IPS-18c (cell line): ENCODE data around the gene KISS1.
"Not testable (repeated sequence)": the region's sequence is repeated elsewhere in the genome, so short reads cannot be mapped to it uniquely, and the experiment has no call there.

Experiments used
- H3K4me3 ChIP-seq: 2 replicates; pipeline ENCODE4 v1.7.0; 2013; ENCODE audit warnings: low read depth, mild to moderate bottlenecking, low read length, moderate library complexity; ENCODE audit not compliant: insufficient read depth
- H3K9me3 ChIP-seq: one replicate; pipeline ENCODE4 v1.6.1; 2013; ENCODE audit warnings: mild to moderate bottlenecking, low read length, moderate library complexity; ENCODE audit not compliant: control insufficient read depth, insufficient read depth

KISS1 gene, protein sequence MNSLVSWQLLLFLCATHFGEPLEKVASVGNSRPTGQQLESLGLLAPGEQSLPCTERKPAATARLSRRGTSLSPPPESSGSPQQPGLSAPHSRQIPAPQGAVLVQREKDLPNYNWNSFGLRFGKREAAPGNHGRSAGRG

GRCh38 chr1:204196068-204196795 lies at the start of gene KISS1:
TSS of gene KISS1 (minus strand) at chr1:204196491. CDS start at chr1:204192876, 3,615 bp downstream.
- Histone ChIP-seq H3K9me3 (no peaks in the 10 kb centered on the region), H3K4me3 (no peak within 1 kb of the TSS)

- Histone ChIP-seq H3K4me3 (no peak overlapping the region), H3K9me3 (no peaks in the 10 kb centered on the region)
These were observed 46.6 kb upstream of the KISS1 start for GRCh38 chr1:204242920-204243319.

GRCh38 chr1:204241914-204242313 lies 45.6 kb upstream of the KISS1 start:
- H3K4me3 ChIP-seq = no peak overlapping the region
- H3K9me3 ChIP-seq = peaks cover under 1% of the 10 kb centered on the region

GRCh38 chr1:204241050-204241449 lies 44.8 kb upstream of the KISS1 start:
- H3K4me3 ChIP-seq = no peak overlapping the region
- H3K9me3 ChIP-seq = peaks cover 3% of the 10 kb centered on the region

- Histone ChIP-seq H3K4me3 (no peak overlapping the region), H3K9me3 (peaks cover 3% of the 10 kb centered on the region)
These were observed 43.9 kb upstream of the KISS1 start for GRCh38 chr1:204240233-204240632.

DNA sequence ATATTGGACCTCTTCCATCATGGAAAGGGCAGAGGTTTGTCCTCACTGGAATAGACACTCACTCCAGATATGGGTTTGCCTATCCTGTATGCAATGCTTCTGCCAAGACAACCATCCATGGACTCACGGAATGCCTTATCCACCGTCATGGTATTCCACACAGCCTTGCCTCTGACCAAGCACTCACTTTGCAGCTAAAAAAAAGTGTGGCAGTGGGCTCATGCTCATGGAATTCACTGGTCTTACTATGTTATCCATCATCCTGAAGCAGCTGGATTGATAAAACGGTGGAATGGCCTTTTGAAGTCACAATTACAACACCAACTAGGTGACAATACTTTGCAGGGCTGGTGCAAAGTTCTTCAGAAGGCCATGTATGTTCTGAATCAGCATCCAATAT lies 43.1 kb upstream of the KISS1 start:
- H3K4me3 ChIP-seq, H3K9me3 ChIP-seq: not testable (repeated sequence)

- H3K4me3 ChIP-seq, H3K9me3 ChIP-seq: not testable (repeated sequence)
These were observed 42.2 kb upstream of the KISS1 start for GRCh38 chr1:204238520-204238919.

- not testable (repeated sequence) for H3K9me3 ChIP-seq
These were observed 41.2 kb upstream of the KISS1 start for GRCh38 chr1:204237515-204237914.

GRCh38 chr1:204232526-204232925 lies 36.2 kb upstream of the KISS1 start:
- no peak overlapping the region for H3K4me3 ChIP-seq
- H3K9me3 ChIP-seq = peaks cover 3% of the 10 kb centered on the region

More at GRCh38 chr1:204237515-204237914, 41.2 kb upstream of the KISS1 start:
- not testable (repeated sequence) for H3K4me3 ChIP-seq

DNA sequence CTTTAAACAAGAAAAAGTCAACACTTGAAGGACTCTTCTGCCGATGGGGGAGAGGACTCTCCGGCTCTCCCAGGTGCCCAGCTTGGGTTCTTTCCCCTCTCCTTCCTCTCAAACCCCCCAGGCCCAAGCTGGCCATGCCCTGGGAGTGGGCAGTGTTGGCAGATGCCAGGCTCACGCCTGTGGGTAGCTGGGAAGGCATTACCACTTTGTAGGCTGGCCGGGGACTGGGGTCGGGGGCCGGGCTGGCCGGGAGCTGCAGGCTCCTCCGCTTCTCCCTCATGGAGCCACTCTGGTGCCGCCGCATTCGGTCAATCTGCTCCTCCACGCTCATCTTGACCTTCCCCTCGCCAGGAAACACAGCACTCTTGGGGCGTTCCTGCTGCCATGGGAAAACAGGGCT lies 33.9 kb upstream of the KISS1 start:
- Histone ChIP-seq H3K4me3 (no peak overlapping the region), H3K9me3 (no peaks in the 10 kb centered on the region)

DNA sequence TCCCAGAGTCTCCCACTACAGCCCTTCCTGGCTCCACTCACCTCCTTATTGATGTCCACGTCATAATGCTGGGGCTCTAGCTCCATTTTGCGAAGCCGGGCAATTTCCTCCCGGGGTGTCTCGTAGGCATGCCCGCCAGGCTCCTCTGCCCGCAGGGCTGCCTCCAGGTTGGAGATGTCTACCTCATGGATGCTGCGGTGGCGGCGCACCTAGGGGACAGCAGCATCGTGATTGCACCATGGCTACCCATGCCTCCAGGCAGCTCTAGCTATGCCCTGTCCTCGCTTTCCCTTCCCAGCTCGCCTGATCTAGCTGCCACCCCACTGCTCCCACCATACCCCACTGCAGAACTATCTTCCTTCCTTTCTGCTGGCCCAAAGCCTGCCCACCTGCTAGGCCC lies 32.6 kb upstream of the KISS1 start:
- no peak overlapping the region for H3K4me3 ChIP-seq
- no peaks in the 10 kb centered on the region for H3K9me3 ChIP-seq

- no peak overlapping the region for H3K4me3 ChIP-seq
- H3K9me3 ChIP-seq = no peaks in the 10 kb centered on the region
These were observed 31.9 kb upstream of the KISS1 start for GRCh38 chr1:204227996-204228785.

DNA sequence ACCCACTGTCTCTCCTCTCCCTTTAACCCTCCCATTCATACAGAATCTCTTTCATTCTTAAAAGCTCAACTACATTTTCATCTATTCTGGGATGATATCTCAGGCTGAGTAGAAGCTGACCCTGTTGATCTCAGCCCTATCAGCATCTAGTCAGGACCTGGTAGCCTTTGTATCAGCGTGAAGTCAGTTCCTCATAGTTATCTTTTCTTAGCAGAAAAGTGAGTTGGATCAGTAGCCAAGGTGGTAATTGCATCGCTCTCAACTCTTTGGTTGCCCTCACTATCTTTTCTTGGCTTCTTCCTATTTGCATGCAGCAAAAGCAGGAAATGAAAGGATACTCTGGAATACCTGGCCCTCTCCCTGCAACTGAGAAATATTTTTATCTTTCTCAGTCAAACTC lies 31.1 kb upstream of the KISS1 start:
- H3K4me3 ChIP-seq = no peak overlapping the region
- H3K9me3 ChIP-seq = no peaks in the 10 kb centered on the region

GRCh38 chr1:204225841-204226735 lies 29.8 kb upstream of the KISS1 start:
- no peak overlapping the region for H3K4me3 ChIP-seq
- no peaks in the 10 kb centered on the region for H3K9me3 ChIP-seq

- no peak overlapping the region for H3K4me3 ChIP-seq
These were observed 28.4 kb upstream of the KISS1 start for GRCh38 chr1:204224655-204225054.

GRCh38 chr1:204223129-204223860 lies 27.0 kb upstream of the KISS1 start:
- no peaks in the 10 kb centered on the region for H3K9me3 ChIP-seq
- H3K4me3 ChIP-seq = no peak overlapping the region

More at GRCh38 chr1:204224655-204225054, 28.4 kb upstream of the KISS1 start:
- no peaks in the 10 kb centered on the region for H3K9me3 ChIP-seq

GRCh38 chr1:204222764-204223055 lies 26.4 kb upstream of the KISS1 start:
- Histone ChIP-seq H3K9me3 (no peaks in the 10 kb centered on the region), H3K4me3 (no peak overlapping the region)
